K562 (cell line): Measurements from ENCODE around the gene ABRAXAS1. TPM values are rescaled to one million over a fixed set of nuclear protein-coding genes. Genes with fewer than 3 reads are reported as not detected.

Experiments used
- ATAC-seq: fragments of 200-7000 bp; cut with Tn5 transposase; 3 replicates; pipeline ENCODE4 v1.9.1; 2020; ENCODE audit warnings: moderate library complexity
- BruUV-seq: library from RNA; stranded (reverse); fragments of 400-500 nt; replicated peaks from 2 replicates; lab custom pipeline; 2021; lab: Mats Ljungman, UMichigan
- CTCF ChIA-PET: fragments of 300-600 bp; formaldehyde crosslinking; extraction: SDS; loops from one replicate; lab custom pipeline; 2021; ENCODE audit warnings: low intra/inter-chr PET ratio; lab: Yijun Ruan, JAX
- POLR2A ChIA-PET: fragments of 300-600, 350-650 bp; sonication (Branson Sonifier 250); formaldehyde crosslinking; extraction: SDS; loops from one replicate; lab custom pipeline; 2021; ENCODE audit warnings: antibody characterized with exemption, inconsistent platforms; lab: Yijun Ruan, JAX
- DNase-seq, 4 experiments: peaks; one replicate each; pipeline versions ENCODE4 v3.0.0 to v3.0.0-alpha.2; 2011 to 2018; ENCODE audit warnings: low spot score in 3 of 4, mixed read lengths in 3 of 4; ENCODE audit errors: extremely low read depth in 1 of 4
- FAIRE-seq: peaks from 2 replicates; lab custom pipeline; 2011; peaks lifted over from hg19 to GRCh38; lab: Jason Lieb, UNC
- H2AFZ ChIP-seq: 2 replicates; pipeline ENCODE4 v1.6.0; 2011; ENCODE audit warnings: low read depth, low read length, control low read depth, inconsistent platforms
- H3K27ac ChIP-seq: fragments of 200-600 bp; 3 replicates; pipeline ENCODE4 v1.8.0; 2011; ENCODE audit warnings: low read depth, mild to moderate bottlenecking, control low read depth, inconsistent platforms, low read length, moderate library complexity, mixed read lengths; ENCODE audit errors: extremely low read depth
- H3K27me3 ChIP-seq, 2 experiments: fragments of 300-600 bp in 1 of 2; 2 replicates in 1 of 2; 3 replicates in 1 of 2; pipeline versions ENCODE4 v1.6.0 to v1.8.0; 2011; ENCODE audit warnings: inconsistent platforms in 2 of 2, low read length in 2 of 2, mild to moderate bottlenecking in 1 of 2, mixed read lengths in 1 of 2, moderate library complexity in 1 of 2; ENCODE audit not compliant: control insufficient read depth in 2 of 2, insufficient read depth in 2 of 2
- H3K36me3 ChIP-seq: fragments of 300-600 bp; 3 replicates; pipeline ENCODE4 v1.8.0; 2011; ENCODE audit warnings: mild to moderate bottlenecking, low read length, inconsistent platforms; ENCODE audit not compliant: control insufficient read depth, insufficient read depth
- H3K4me1 ChIP-seq, 2 experiments: fragments of 200-600 bp in 1 of 2; replicated peaks in 1 of 2; 2 replicates in 1 of 2; 3 replicates in 1 of 2; pipeline versions ENCODE4 v1.5.1 to v1.8.0; 2011; ENCODE audit warnings: inconsistent platforms in 2 of 2, low read length in 2 of 2, mild to moderate bottlenecking in 1 of 2, mixed read lengths in 1 of 2, moderate library complexity in 1 of 2; ENCODE audit not compliant: control insufficient read depth in 2 of 2, insufficient read depth in 2 of 2
- H3K4me2 ChIP-seq: 2 replicates; pipeline ENCODE4 v1.6.1; 2011; ENCODE audit warnings: low read length, control low read depth, inconsistent platforms, mixed read lengths; ENCODE audit not compliant: insufficient read depth
- H3K4me3 ChIP-seq: fragments of 200-600 bp; sonication (generic), shearing (Covaris generic); 2 replicates; pipeline ENCODE4 v1.5.1; 2016; ENCODE audit warnings: control low read depth, inconsistent platforms
- H3K79me2 ChIP-seq: fragments of 200-600 bp; 3 replicates; pipeline ENCODE4 v1.8.0; 2011; ENCODE audit warnings: low read length, inconsistent platforms; ENCODE audit not compliant: control insufficient read depth, insufficient read depth
- H3K9ac ChIP-seq, 2 experiments: 2 replicates each; pipeline versions ENCODE4 v1.6.0 to v1.6.1; 2011; ENCODE audit warnings: low read depth in 2 of 2, low read length in 2 of 2, control low read depth in 1 of 2, inconsistent platforms in 1 of 2, mild to moderate bottlenecking in 1 of 2, mixed read lengths in 1 of 2; ENCODE audit not compliant: insufficient read depth in 1 of 2
- H3K9me1 ChIP-seq: one replicate; pipeline ENCODE4 v1.6.0; 2011; ENCODE audit warnings: inconsistent platforms, mild to moderate bottlenecking, low read length, moderate library complexity; ENCODE audit not compliant: control insufficient read depth, insufficient read depth
- H3K9me3 ChIP-seq: replicated peaks from 2 replicates; pipeline ENCODE4 v1.5.1; 2011; ENCODE audit warnings: low read depth, low read length, inconsistent platforms; ENCODE audit not compliant: control insufficient read depth, insufficient read depth
- H4K20me1 ChIP-seq: replicated peaks from 2 replicates; pipeline ENCODE4 v1.6.1; 2011; ENCODE audit warnings: low read length, inconsistent platforms, mixed read lengths; ENCODE audit not compliant: control insufficient read depth, insufficient read depth
- MIER1 ChIP-seq: fragments of 450-650 bp; IDR thresholded peaks from 2 replicates; pipeline ENCODE4 v1.6.1; 2016; ENCODE audit warnings: antibody characterized with exemption, mild to moderate bottlenecking, low read depth
- RBFOX2 ChIP-seq: fragments of 200-400 bp; formaldehyde crosslinking; IDR thresholded peaks from 2 replicates; pipeline ENCODE4 v1.6.1; 2017; ENCODE audit warnings: low read depth, mild to moderate bottlenecking, low read length, moderate library complexity
- ZNF224 ChIP-seq: sonication (generic); formaldehyde crosslinking; IDR thresholded peaks from 2 replicates; pipeline ENCODE4 v1.8.0; 2022; ENCODE audit warnings: mild to moderate bottlenecking, missing genetic modification reagents
- ZNF263 ChIP-seq: sonication (generic); formaldehyde crosslinking; IDR thresholded peaks from 2 replicates; pipeline ENCODE4 v1.8.0; 2022; ENCODE audit warnings: mild to moderate bottlenecking, missing genetic modification reagents, borderline replicate concordance
- ZNF512 ChIP-seq: IDR thresholded peaks from 2 replicates; pipeline ENCODE4 v1.6.1; 2016; ENCODE audit warnings: missing genetic modification characterization, missing compliant biosample characterization
- WGBS: fragments of 100-300 bp; shearing (Covaris generic); methylation state at CpG from one replicate; pipeline ENCODE4 v1.1.6; 2016; ENCODE audit warnings: low coverage, mixed read lengths; ENCODE audit not compliant: insufficient coverage; ENCODE audit errors: missing lambda C conversion rate; 5-methylcytosine and 5-hydroxymethylcytosine counted together
- in situ Hi-C: fragments of 300-500 bp; cut with MboI; formaldehyde crosslinking; loops from 4 replicates; pipeline ENCODE4 v1.15.0; 2018; ENCODE audit warnings: inconsistent platforms, mixed read lengths
- intact Hi-C: fragments of 100-400 bp; cut with micrococcal nuclease; formaldehyde crosslinking; loops from 2 replicates; pipeline ENCODE4 v1.14.2; 2022
- polyA plus RNA-seq, 8 experiments: library from polyadenylated mRNA; depleted of rRNA in 4 of 8; stranded (reverse) in 5 of 8; unstranded in 3 of 8; fragments of >200 nt; fragmentation: Nextera tagmentation in 2 of 8; fragmentation: Illumina TruSeq in 1 of 8; extraction: Ambion mirVana in 2 of 8; extraction: Trizol in 1 of 8; gene quantifications; 2 replicates each; pipeline versions ENCODE4 v1.2.1 to v1.2.3, GENCODE V29; 2011 to 2014; ENCODE audit warnings: inconsistent platforms in 1 of 8, missing spikeins in 1 of 8
- total RNA-seq, 7 experiments: library from RNA; depleted of rRNA in 6 of 7; stranded (reverse); fragments of >200 nt in 6 of 7; fragmentation: Illumina TruSeq in 2 of 7; extraction: Trizol in 2 of 7; gene quantifications; 2 replicates each; pipeline versions ENCODE4 v1.2.1 to v1.2.3, GENCODE V29; 2011 to 2021; ENCODE audit warnings: low replicate concordance in 1 of 7

The ABRAXAS1 gene
- total and polyA plus RNA-seq, 9 of the 15 experiments (the other 6 are each of a cell fraction or from before 2014, with no cell fraction given), result 10.8 to 48.3 (median 22.1) TPM

DNA sequence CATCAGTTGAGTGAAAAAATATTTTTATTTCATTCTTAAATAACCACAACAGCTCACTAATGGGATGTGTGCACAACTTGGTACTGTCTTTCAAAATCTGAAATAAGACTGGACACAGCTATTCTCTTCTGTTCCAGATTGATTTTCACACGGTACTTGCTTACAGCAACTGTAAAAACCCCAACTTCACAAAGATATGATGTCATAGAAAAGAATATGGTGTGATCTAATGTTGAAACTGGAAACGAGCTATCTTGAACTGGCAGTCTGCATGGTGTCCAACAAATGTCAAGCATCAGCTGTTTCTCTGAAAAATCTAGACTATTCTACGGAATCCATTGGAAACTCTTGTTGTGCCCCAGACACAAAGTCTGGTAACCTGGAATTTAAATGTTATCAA is 44.0 kb downstream of the ABRAXAS1 start:
- Histone ChIP-seq H3K9me3 (no peaks in the 10 kb centered on the region), H4K20me1 (no peaks in the 10 kb centered on the region), H3K27ac (no peak overlapping the region), H3K9ac (no peak overlapping the region), H3K4me3 (no peak overlapping the region), H3K79me2 (no peaks in the 10 kb centered on the region), H2AFZ (no peak overlapping the region), H3K27me3 (no peaks in the 10 kb centered on the region), H3K9me1 (no peaks in the 10 kb centered on the region), H3K4me1 (no peaks in the 10 kb centered on the region), H3K36me3 (peaks cover 43% of the 10 kb centered on the region), H3K4me2 (no peak overlapping the region)
- no TSS peak for BruUV-seq
- ChIA-PET CTCF (no interaction called here), POLR2A (interaction anchor here (0.6 to 2.5 kb wide), 5 partner anchors 10 to 124 kb away, joined by 3 to 10 read pairs (median 3); partner anchors contain the start of genes HELQ and MRPS18C)
- TF ChIP-seq ZNF263 (no peak), RBFOX2 (no peak), ZNF224 (CRISPR knock-in tag) (no peak), ZNF512 (tag) (no peak), MIER1 (no peak)
- no peak for ATAC-seq
- 54% methylated on average over 3 of the region's 3 CpGs for WGBS
- no peak for FAIRE-seq
- intact Hi-C loops, result no loop called here
- in situ Hi-C loops, result no loop called here
- no peak for DNase-seq
